Fibroblast of the conjunctiva (primary cell): ENCODE measurements around the gene ZNF275.
"Not testable (repeated sequence)": the region's sequence is repeated elsewhere in the genome, so short reads cannot be mapped to it uniquely, and the experiment has no call there.

Source experiments
- DNase-seq: peaks from one replicate; pipeline ENCODE4 v3.0.0-alpha.2; 2010; ENCODE audit warnings: low read depth

The ZNF275 gene

GRCh38 chrX:153387987-153388721 is 54.2 kb downstream of the ZNF275 start:
- no peak for DNase-seq

GRCh38 chrX:153388722-153389459 is 54.9 kb downstream of the ZNF275 start:
- DNase-seq = no peak

- not testable (repeated sequence) for DNase-seq
Measured at GRCh38 chrX:153389460-153389768, 55.5 kb downstream of the ZNF275 start.

GRCh38 chrX:153392642-153393321 is 58.8 kb downstream of the ZNF275 start:
- DNase-seq = no peak

GRCh38 chrX:153394612-153395011 is 60.7 kb downstream of the ZNF275 start:
- no peak for DNase-seq

- no peak for DNase-seq
Measured at GRCh38 chrX:153395613-153396319, 61.8 kb downstream of the ZNF275 start.

GRCh38 chrX:153396320-153397195 is 62.6 kb downstream of the ZNF275 start:
- no peak for DNase-seq

GRCh38 chrX:153397256-153397960 is 63.5 kb downstream of the ZNF275 start:
- DNase-seq = no peak

GRCh38 chrX:153398275-153398960 is 64.5 kb downstream of the ZNF275 start:
- no peak for DNase-seq

- no peak for DNase-seq
Measured at GRCh38 chrX:153400146-153401132, 66.5 kb downstream of the ZNF275 start.

- DNase-seq = no peak
Measured at GRCh38 chrX:153401133-153401764, 67.3 kb downstream of the ZNF275 start, which contains the start of gene PNMA6E. Gene PNMA6E, minus strand, starts transcription at chrX:153401350. Its CDS starts 2,501 bp downstream, at chrX:153398849.
